Activated CD8-positive, alpha-beta memory T cell treated with anti-CD3 and anti-CD28 coated beads for 48 hours (primary cell): ENCODE data around the gene PEMT.

Experiments
- DNase-seq, 3 experiments: peaks; one replicate each; pipeline ENCODE4 v3.0.0-alpha.2; 2020; ENCODE audit warnings: low read depth in 2 of 3, low spot score in 2 of 3

PEMT gene

DNA sequence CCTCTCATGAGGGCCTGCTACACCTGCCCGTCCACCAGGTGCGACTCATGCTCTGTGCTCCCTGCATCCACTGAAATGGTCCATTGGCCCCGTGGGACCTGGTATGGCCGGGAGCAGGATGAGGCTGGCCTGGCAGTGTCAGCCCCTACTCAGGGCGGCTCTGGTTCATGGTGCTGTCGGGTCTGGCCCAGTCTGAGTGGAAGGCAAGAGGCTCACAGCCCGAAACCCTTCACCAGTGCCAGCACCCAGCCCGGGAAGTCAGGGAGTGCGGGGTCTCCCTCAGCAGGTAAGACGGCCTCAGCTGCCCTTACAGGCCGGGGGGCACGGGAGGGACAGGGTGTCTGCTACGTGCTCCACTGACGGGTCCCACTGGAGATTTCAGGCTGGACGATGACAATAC lies 54.8 kb downstream of the PEMT start:
- DNase-seq = no peak

DNA sequence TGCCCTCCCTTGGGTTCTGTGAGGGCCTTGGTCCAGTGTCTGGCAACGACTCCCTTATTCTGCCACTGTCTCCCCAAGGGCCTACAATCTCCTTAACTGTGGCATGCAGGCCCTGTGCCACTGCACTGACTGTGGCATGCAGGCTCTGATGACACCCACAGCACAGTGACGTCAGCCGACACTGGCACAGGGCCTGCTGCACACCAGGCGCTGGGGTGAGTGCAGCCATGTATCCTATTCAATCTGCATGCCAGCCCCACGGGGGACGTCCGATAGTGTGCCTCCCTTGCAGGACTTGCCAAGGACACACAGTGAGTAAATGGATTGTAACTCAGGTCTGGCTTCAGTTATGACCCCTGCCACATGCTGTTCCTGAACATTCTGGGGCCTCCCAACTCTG lies 55.6 kb downstream of the PEMT start:
- no peak for DNase-seq

DNA sequence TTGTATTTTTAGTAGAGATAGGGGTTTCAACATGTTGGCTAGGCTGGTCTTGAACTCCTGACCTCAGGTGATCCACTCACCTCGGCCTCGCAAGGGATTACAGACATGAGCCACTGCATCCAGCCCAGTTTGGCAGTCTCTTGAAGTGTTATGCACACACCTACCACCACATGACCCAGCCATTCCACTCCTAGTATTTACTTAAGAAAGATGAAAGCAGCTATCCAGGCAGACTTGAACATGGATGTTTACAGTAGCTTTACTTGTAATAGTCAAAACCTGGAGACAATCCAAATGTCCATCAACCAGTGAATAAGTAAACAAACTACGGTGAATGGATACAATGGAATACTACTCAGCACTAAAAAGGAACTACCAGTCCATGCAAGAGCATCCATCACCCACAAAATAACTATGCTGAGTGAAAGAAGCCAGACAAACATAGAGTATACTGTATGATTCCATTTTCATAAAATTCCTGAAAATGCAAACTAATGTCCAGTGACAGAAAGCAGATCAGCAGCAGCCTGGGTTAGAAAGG lies 57.5 kb downstream of the PEMT start:
- DNase-seq = no peak

DNA sequence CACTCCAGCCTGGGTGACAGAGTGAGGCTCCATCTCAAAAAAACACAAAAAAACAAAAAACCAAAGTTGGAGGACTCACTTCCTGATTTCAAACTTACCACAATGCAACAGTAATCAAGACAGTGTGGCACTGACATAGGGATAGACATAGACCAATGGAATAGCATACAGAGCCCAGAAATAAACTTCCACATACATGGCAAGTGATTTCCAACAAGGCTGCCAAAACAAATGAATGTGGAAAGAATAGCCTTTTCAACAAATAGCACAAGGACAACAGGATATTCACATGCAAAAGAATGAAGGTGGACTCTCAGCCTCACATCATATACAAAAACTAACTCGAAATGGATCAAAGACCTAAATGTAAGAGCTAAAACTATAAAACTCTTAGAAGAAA lies 58.5 kb downstream of the PEMT start:
- no peak for DNase-seq

DNA sequence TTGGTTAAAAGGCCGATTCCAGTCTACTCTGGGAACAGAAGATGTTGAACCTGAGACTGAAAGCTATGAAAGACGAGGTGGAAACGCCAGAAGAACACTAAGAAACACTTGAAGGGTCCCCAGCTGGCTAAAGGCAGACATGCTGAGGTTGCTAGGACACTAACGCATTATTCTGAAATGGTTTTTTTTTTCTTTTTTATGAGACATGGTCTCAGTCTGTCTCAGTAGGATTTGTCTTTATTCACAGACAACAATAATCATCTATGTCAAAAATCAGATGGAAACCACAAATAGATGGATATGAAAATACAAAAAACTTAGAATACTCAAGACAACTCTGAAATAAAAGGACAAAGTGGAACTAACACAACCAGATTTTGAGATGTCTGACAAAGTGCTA lies 60.4 kb downstream of the PEMT start:
- no peak for DNase-seq

DNA sequence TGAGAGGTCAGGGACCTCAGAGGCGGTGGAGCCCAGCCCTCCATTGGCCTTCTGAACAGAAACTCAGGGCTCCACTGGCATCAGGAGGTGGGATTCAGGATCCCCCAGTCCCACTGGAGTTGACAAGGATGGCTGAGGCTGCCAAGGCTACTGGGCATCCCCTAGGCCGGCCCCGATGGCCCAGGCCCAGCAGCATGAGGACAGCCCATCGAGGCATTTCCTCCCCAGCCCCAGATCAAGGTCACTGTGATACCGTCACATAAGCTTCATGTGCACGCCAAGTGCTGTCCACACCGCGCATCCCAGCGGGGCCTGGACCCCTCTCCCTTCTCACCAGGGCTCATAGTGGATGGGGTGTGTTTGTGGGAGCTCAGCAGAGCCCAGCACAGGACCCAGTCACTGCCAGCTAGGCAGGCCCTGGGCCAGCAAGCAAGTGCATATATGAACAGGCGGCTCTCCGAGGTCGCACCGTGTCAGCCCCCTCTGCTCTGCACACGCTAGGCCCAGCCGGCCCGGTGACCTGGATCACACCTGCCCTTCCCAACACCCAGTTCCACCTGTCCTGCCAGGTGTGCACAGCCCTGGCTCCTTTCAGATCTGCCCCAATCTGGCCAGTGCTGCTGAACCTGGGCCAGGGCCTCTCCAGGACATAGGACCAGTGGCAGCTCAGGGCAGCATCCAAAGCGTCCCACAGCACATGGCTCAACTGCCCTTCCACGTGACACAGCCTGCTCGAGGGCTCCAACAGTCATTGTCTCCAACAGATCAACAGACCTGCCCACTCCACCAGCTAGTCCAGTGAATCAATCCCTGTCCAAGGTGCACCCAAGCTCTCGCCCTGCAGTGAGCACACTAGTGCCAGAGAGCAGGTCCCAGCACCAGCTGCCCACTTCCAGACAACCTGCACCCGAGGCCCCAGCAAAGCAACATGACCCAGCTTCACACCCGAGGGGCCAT lies 62.5 kb downstream of the PEMT start:
- DNase-seq = no peak

DNA sequence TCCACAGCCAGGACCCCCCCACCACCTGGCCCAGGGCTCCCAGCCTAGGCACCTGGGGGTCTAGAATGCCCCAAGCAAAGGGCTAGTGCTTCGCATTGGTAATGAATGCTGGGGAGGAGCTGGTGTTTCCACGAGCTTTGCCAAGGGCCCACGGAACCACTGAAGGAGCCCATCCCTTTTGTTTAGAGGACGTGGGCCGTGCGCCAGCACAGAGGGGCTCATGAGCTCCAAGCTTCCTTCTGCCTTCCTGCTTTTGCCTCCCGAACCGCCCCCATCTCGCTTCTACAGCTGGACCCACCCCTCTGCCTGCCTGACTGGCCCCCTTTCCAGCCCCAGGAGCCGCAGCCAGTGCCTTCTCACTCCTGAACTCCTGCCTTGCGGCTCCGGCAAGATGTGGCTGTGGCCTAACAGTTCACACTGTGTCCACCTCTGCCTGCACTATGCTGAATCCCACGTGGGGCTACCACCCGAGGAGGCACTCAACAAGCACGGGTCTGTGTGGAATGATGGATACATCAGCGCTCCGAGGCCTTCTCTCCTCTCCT lies 63.5 kb downstream of the PEMT start:
- no peak for DNase-seq

DNA sequence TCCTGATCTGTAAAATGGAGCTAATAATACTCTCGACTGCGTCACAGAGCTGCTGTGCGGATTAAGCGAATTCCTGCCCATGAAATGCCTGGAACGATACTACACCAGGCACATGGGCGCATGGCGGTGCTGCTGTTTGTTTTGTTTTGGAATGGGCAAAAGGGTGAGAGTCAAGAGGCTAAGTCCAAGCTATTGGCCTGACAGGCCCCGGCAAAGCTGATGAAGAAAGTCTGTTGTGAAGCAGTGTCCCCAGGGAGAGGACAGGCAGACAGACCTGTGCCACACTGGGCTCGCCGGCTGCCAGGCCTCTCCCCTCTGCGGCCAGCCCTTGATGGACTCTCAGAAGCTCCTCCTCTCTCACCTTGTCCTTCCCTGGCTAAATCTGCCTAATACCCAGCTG lies 64.0 kb downstream of the PEMT start:
- no peak for DNase-seq

DNA sequence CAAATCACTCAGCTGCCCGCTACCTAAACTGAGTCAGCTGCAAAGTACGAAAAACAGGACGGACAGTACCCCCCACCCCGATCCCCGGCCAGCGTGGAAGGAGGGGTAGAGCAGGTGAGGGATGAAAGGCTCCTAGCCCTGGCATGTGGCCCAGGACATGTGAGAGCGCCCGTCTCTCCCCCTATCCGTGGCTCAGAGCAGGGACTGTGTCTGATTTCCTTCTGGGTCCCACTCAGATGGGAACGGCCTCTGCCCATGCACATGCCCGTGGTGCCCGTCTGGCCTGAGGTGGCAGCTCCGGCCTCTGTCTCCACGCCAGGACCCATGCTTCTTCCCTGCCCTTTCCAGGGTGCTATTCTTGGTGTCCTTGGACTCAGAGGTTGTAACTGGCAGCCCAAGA lies 65.1 kb downstream of the PEMT start:
- no peak for DNase-seq

DNA sequence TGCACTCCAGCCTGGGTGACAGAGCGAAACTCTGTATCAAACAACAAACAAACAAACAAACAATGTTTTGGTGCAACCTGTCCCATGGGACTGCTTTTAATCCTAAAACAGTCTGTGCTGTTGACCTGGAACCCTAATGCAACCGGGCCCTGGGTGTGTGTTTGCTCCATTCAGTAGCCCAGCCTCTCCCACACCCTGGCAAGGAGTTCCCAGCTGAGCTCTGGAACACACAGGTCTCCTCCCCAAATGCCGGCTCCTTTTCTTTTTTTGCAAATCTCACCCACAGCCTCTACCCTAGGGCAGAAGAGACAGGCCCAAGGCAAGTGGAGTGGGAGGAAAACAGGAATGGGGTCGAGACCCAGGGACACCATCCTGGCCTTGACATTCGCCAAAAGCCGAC lies 65.6 kb downstream of the PEMT start:
- no peak for DNase-seq

DNA sequence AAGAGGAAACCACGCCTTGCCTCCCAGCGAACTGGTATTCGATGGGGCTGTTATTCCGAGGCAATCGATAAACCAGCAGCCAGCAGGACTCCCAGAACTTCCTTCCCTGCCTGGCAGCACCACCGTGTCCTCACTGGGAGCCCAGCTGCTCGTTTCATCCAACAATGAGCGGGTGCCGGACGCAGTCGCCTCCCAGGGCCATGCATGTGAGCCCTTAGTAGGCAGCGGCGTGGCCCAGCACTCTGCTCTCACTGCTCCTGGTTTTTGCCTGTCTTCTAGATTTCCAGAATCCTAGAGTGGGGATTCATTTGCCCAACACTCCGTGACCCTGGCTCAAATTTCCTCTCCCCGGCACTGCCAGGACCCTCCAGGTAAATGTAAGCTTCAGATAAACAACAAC lies 66.2 kb downstream of the PEMT start:
- DNase-seq = no peak

DNA sequence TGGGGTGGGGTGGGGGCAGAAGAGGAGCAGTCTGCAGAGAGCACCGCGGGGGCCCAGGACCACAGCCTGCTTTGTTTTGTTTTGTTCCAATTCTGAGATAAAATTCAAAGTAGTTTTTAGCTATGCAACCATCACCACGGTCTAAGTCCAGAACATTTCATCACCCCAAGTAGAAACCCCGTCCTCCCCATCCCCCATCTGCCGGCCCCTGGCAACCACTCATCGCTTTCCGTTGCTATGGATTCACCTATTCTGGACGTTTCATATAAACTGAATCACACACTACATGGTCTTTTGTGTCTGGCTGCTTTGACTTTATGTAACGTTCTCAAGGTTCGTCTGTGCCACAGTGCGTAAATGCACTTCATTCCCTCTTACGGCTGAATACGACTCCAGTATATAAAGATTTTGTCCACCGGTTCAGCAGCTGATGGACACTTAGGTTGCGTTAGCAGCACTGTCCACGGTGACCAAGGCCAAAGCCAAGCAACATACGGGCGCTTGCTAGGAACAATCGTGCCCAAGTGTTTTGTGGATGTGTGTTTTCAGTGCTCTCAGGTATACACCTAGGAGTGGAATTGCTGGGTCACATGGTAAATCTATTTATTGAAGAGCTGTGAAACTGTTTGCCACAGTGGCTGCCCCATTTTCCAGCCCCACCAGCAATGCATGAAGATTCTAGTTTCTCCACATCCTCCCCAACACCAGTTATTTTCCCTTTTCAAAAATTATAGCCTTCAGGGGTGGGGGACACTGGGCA lies 67.6 kb downstream of the PEMT start:
- no peak for DNase-seq

DNA sequence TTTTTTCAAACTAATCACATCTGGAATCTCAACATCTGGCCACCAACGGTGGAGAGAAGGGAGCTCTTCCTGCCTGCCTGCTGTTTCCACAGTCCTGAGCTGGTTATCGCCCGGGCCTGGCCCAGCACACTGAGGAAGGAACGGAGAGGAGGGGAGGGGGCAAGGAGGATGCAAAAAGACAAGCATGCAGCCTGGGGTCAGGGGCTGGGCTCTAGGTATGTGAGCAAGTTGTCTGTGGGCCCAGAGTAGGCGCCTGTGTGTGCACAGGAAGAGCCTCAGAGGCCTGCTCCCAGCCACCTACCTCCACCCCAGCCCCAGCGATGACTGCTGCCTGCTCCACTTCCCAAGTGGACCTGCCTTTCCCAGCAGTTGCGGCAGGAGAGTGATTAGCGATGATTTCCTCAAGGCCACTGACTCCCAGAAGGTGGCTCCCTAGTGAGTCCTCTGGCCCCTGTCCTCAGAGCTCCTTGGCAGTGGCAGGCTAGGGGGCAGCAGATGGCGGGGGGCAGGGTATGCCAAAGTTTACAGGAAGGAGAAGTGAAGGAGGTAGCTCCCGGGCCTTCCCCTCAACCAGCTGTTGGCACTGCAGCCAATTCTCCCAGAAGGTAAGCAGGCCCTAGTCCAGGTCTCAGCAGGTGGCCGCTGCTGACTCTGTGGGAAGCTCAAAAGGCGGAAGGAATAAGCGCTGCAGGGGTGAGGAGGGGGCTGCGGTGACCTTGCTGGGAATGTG lies 68.3 kb downstream of the PEMT start:
- DNase-seq = no peak

DNA sequence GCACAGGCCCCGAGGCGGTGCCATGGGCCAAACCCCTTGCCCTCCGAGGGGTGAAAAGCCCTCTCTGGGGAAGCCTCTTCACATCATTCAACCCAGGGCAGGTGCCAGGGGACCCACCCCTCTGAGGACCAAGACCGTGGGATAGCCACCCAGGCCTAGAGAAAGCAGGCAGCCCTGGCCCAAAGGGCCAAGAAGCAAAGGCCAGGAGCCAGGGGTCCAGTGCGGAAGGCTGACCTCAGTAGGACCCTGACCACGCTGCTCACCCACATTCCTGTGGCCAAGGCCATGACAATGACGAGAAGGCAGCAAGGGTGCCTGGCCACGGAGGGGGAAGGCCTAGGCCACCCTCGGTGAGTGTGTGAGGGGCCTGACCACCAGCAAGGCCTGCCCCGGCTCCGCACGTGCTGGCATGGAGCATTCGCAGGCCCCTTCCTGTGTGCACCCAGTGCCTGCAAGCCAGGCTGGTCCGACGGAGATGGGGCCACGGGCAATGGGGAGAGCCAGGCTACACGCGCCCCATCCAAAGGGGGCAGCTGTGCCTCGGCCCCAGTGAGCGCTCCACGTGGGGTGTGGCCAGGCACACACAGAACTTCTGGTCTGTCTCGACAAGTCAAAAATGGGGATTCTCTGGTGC lies 70.8 kb downstream of the PEMT start:
- no peak for DNase-seq

DNA sequence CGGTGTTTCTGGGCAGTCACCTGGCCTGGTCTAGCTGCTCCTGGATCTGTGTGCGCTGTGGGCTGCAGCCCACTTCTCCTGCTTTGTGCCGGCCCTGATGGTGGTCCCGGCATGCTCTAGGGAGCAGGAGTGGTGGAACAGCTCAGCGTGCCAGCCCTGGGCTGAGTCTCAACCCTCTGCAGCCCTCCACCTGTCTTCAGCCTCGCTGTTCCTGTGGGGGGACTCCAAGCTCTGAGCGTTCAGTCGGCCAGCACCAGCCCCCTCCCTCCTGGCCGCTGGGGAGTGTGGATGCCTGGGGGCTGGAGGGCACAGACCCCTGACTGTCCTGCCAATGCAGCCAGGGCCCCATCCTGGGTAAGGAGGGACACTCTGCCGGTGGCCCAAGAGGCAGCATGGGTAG lies 71.6 kb downstream of the PEMT start:
- no peak for DNase-seq

DNA sequence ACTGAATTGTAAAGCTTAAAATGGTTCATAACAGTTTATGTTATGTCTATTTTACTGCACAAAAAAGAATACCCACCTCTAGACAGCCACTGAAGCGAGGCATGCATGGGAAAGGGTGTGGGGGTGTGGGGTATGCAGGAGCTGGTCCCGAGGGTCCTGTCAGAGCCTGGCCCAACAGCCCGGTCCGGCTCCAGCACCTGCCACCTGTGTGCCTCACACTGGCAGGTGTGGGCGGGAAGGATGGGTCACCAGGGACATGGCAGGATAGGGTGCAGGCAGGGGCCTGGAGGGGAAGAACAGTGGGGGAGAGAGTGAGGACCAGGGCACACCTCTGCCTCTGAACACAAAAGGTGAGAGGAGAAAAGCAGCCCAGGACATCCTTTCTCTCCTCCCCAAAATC lies 72.6 kb downstream of the PEMT start:
- DNase-seq = no peak

DNA sequence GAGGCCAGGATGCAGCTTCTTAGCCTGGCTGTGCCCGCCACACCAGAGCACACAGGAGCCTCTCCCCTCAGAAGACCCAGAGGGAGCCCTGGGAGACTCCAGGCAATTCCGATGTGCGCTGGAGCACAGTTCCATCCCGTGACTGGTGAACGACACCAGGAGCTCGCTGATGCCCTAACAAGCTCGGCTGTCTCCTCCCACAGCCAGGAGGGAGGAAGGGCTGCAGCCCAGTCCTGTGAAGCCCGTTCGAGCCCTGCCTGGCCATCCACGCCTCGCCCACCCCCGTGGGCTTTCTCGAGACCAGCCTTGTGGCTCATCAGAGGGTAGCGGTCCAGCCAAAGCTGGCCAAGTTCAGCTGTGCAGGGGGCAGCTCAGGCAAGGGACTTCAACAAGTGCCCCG lies 73.5 kb downstream of the PEMT start:
- DNase-seq = no peak

DNA sequence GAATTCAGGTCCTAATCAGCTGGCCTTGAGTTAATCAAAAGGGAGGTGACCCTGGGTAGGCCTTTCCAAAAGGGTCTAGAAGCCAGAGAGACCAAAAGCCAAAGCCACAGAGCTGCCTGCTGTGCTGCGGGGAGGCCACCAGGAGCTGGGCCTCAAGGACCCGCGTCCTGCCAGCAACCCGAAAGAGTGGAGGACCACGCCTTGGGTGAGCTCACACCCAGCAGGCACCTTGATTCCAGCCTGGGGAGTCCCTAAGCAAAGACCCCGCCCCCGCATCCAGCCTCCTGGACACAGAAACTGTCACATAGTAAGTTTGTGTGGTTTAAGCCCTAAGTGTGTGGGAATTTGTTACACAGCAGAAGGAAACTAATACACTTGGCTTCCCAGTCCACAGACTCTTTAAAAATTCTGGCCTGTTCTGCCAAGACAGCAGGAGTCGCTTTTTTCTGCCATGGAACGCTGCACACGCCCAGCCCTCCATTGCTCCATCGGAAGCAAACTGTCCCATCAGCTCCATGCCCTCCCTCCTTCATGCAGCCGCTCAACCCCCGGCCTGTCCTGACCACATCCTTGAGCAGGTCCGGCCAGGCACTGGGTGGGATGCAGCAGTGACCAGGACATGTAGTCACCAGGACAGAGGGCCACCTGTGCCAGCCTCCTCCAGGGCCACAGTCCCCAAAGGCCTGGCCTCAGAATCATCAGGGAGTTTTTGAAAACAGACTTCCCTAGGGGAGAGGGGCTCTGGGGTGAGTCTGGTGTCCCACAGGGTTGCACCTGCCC lies 74.4 kb downstream of the PEMT start:
- DNase-seq = no peak

DNA sequence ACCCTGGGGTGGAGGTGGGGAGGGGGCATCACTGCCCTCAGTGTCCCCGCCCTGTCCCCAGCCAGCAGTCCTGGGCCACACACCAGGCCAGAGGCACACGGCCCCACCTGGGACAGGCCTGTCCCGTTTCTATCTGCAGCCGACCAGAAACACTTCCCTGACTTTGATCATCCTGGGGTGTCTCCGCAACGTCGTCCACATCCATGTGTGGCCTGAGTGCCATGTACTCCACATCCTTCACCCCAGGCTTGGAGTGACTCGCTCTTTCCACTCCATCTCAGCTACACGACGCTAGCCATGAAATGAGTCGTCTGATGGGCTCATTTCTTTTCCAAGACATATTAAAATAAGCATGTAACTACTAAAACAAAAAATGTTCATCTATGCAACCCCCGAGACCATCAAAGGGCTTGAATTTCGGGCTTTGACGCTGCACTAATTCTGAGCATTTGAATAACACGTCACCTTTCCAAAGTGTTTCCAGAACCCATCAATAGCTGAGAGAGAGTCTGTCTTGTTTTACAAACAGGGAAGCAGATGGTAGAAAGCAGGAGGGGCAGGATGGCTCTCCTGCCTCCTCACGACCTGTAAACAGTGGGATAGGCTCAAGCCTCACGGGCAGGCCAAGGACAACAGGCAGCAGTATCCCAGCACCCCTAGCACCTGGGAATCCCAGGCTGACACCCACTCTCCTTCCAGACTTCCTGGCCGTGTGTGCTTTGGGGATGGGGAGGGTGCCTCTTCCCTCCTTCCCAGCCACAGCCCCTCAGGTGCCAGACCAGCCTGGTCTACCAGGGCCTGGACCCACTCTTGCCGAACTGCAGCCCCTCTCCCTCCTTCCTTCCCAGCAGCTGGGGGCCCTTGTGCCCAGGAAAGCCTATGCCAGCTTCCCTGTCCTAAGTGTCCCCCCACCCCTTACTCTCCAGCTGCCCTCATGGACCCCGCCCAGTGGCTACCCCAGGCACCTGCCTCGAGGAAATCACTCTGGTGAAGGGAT lies 75.3 kb downstream of the PEMT start:
- DNase-seq = no peak
